ENCODE data around the gene IL36RN.

IL36RN gene

DNA sequence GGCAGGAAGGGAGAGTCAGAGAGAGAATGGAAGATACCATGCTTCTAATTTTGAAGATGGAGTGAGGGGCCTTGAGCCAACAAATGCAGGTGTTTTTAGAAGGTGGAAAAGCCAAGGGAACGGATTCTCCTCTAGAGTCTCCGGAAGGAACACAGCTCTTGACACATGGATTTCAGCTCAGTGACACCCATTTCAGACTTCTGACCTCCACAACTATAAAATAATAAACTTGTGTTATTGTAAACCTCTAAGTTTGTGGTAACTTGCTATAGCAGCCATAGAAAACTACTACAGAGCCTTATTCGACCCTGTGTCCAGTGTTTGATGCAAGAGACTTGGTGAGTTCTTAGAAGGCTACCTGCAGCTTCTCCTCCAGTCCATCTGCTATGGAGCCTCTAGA is 16.6 kb downstream of the IL36RN start:
- CTCF ChIA-PET: interaction anchor here (0.8 to 8.9 kb wide), 3 partner anchors 9 to 62 kb away, joined by 3 to 48 read pairs (median 4); partner anchors contain the start of gene IL36RN
- TF ChIP-seq, protein P1, sequence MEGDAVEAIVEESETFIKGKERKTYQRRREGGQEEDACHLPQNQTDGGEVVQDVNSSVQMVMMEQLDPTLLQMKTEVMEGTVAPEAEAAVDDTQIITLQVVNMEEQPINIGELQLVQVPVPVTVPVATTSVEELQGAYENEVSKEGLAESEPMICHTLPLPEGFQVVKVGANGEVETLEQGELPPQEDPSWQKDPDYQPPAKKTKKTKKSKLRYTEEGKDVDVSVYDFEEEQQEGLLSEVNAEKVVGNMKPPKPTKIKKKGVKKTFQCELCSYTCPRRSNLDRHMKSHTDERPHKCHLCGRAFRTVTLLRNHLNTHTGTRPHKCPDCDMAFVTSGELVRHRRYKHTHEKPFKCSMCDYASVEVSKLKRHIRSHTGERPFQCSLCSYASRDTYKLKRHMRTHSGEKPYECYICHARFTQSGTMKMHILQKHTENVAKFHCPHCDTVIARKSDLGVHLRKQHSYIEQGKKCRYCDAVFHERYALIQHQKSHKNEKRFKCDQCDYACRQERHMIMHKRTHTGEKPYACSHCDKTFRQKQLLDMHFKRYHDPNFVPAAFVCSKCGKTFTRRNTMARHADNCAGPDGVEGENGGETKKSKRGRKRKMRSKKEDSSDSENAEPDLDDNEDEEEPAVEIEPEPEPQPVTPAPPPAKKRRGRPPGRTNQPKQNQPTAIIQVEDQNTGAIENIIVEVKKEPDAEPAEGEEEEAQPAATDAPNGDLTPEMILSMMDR (IDR thresholded peaks at IDR 0.05; ENCODE audit: control extremely low read depth, extremely low read depth, low read depth, missing control alignments): no peak
- POLR2A ChIA-PET: no interaction called here
- no peak for DNase-seq (ENCODE audit: extremely low spot score)

DNA sequence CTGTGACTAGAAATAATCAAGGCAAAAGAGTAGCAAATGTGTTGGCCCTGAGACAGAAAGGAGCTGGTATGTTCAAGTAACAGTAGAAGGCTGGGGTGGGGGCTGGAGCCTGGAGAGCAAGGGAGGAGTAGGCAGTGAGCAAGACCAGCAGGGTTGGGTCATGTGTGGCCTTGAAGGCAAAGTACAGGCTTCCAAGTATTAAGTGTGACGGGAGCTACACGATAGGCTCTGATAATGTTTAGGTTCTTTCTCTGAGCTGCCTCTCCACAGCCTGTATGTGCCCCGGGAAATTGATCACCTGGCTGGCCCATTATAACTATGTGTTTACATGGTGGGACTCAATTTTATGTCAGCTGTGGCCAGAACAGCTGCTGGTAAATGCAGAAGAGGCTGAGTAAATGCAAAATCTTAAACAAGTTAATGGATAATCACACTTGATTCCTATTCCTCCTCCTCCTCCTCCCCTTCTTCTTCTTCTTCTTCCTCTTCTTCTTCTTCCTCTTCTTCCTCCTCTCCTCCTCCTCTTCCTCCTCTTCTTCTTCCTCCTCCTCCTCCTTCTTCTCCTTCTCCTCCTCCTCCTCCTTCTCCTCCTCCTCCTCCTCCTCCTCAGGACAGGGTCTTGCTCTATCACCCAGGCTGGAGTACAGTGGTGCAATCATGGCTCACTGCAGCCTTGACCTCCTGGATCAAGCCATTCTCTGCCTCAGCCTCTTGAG is 18.1 kb downstream of the IL36RN start:
- POLR2A ChIA-PET: no interaction called here
- DNase-seq (ENCODE audit: extremely low spot score): no peak
- CTCF ChIA-PET: interaction anchor here (1.1 to 8.9 kb wide), 5 partner anchors 11 to 314 kb away, joined by 3 to 48 read pairs (median 3); no protein-coding TSS in a partner anchor
- TF ChIP-seq, protein P1 (IDR thresholded peaks at IDR 0.05; ENCODE audit: control extremely low read depth, extremely low read depth, low read depth, missing control alignments): no peak

DNA sequence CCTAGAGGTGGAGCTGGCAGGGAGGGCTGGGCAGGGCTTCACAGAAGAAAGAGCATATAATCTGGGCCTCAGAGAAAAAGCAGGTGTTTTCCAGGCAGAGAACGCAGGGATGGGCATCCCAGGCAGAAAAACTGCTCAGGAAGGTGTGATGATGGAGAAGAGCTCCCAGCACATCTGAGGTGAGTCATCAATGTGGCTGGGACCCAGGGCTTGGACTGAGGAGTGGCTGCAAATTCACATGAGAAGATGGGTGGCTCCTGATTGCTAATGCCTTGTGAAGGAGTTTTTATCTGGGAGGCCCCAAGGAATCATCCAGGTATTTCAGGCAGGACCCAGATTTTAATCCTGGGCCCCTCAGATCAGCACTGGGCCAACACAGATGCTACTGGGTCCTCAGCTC is 18.9 kb downstream of the IL36RN start:
- TF ChIP-seq, protein P1 (IDR thresholded peaks at IDR 0.05; ENCODE audit: control extremely low read depth, extremely low read depth, low read depth, missing control alignments): no peak
- DNase-seq (ENCODE audit: extremely low spot score): no peak
- CTCF ChIA-PET: interaction anchor here (1.1 to 8.9 kb wide), 6 partner anchors 10 to 313 kb away, joined by 3 to 48 read pairs (median 4); no protein-coding TSS in a partner anchor
- POLR2A ChIA-PET: no interaction called here

DNA sequence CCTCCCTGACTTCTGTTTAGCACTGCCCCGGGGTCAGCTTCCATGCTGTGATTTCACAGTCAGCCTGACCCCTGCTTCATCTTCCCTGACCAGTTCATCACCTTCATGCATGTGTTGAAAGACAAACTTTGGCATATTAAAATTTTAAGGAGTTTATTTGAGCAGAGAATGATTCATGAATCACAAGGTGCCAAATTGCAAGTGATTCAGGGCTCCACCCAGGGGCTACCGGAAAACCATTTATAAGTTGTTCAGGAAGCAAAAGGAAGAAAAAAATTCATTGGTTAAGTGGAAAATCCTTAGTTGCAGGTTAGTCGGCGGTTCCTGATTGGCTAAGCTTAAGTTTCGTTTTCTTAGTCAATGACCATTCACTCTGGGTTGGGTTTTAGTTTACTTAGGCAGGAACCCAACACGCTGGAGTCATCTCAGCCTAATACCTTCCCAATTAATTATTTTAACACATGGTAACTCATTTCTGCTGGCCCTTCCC is 19.4 kb downstream of the IL36RN start:
- no peak for DNase-seq (ENCODE audit: extremely low spot score)
- POLR2A ChIA-PET: no interaction called here
- TF ChIP-seq, protein P1 (IDR thresholded peaks at IDR 0.05; ENCODE audit: control extremely low read depth, extremely low read depth, low read depth, missing control alignments): no peak
- CTCF ChIA-PET: interaction anchor here (1.2 to 8.9 kb wide), 6 partner anchors 10 to 313 kb away, joined by 3 to 48 read pairs (median 4); no protein-coding TSS in a partner anchor

DNA sequence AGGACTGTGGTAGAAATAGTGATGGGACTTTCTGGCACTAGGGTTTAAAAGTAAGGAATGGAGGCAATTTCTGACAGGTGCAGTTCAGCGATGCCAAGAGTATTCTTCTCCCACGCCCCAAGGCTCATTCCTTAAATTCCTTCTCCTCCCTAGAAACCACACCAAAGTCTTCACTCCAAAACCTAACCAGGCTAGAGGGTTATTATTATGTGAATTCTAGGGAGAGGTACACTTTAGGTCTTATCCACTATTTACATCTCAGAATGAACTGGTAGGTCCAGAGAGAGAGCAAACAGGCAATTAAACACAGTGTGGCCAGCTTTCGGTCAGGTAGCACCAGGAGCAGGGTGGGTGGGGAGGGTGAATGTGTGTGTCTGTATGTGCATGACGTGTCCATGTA is 20.1 kb downstream of the IL36RN start:
- DNase-seq (ENCODE audit: extremely low spot score): no peak
- ChIA-PET POLR2A (no interaction called here), CTCF (interaction anchor here (1.0 to 8.9 kb wide), 19 partner anchors 8 to 311 kb away, joined by 3 to 48 read pairs (median 6); partner anchors contain the start of gene IL36RN)
- TF ChIP-seq, protein P1 (IDR thresholded peaks at IDR 0.05; ENCODE audit: control extremely low read depth, extremely low read depth, low read depth, missing control alignments): no peak

DNA sequence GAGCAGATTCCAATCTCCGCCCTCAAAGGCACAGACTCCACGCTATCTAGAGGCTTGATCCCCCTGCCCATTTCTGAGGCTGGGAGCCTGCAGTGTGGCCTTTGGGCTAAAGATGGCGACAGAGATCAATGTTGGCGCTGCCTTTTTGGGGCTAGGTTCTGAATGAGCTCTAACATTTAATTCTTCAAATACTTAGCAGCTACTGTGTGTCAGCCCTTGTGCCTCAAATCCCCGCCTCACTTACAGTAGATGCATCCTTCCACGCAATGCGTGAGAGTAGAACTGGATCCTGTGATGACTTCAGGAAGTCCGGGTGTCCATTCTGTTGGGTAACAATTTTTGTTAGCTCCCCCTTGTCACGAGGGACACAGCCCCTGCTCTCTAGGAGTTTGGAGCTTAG is 21.1 kb downstream of the IL36RN start:
- TF ChIP-seq, protein P1 (IDR thresholded peaks at IDR 0.05; ENCODE audit: control extremely low read depth, extremely low read depth, low read depth, missing control alignments): peak; percentile 84
- ChIA-PET CTCF (interaction anchor here (0.6 to 8.9 kb wide), 40 partner anchors 8 to 321 kb away, joined by 3 to 48 read pairs (median 4); partner anchors contain the start of gene IL36RN), POLR2A (no interaction called here)
- DNase-seq (ENCODE audit: extremely low spot score): peak; percentile 57
